ENCODE results near the gene IL1RL1. TPM values are rescaled to one million over a fixed set of nuclear protein-coding genes. Genes with fewer than 3 reads are reported as not detected.

Gene IL1RL1
- total RNA-seq, 1 donor from 2014 or later: 144 TPM

- no peak for DNase-seq (ENCODE audit: low read depth, low spot score)
Measured at GRCh38 chr2:102334486-102334885, 23.1 kb downstream of the IL1RL1 start.

DNA sequence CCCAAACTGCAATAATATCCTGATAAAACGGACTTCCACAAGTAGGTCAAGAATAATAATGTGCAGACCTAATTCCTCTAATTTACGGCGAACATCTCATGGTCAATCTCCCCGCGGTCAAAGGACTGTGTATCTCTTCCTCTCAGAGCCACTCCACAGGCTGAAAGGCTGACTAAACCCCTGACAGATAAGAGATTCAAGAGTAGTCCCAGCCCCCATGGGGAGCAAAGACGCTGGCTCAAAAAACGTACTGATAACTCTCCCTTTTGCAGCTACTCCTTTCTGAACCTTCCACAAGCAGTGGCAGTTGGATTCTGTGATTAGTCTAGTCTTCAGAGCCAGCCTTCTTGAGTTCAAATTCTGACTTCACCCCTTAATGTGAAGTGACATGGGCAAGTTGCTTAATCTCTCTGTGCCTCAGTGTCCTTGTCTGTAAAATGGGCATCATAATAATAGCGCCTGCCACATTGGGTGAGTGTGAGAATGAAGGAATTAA lies 24.6 kb downstream of the IL1RL1 start:
- DNase-seq (ENCODE audit: low read depth, low spot score): no peak

GRCh38 chr2:102336502-102336945 lies 25.2 kb downstream of the IL1RL1 start:
- no peak for DNase-seq (ENCODE audit: low read depth, low spot score)

DNA sequence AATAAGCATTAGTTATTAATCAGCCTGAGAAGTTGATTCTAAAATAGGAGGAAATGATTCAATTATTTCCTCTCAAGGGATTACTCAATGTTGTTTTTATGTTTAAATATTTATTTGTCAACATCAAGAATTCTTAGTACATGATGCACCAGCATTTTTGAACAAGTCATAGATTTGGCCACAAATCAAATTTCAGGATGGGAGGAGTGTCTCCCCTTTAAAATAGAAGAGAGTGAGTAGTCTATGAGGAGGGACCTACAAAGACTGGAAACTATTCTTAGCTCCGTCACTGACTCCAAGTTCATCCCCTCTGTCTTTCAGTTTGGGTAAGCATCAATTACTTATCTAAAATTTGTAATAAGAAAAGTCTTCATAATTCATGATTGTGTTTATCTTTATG lies 25.6 kb downstream of the IL1RL1 start:
- DNase-seq (ENCODE audit: low read depth, low spot score): peak; percentile 65

GRCh38 chr2:102337481-102338386 lies 26.4 kb downstream of the IL1RL1 start:
- no peak for DNase-seq (ENCODE audit: low read depth, low spot score)

DNA sequence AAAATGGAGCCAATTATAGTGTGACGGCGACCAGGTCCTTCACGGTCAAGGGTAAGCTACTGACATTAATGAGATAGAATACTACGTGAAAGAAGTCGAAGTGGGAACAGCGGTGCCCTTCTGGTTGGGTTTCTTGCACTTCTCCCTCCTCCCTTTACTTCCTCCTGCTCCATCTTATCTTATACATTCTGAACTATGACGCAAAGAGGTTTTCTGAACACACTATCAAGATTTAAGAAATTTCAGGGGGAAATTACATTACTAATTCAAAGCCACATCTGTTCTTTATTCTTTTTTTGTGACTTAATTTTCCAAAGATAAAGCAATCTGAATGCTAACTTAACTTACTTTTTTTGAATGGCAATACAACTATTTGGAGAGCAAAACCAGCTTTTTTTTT lies 29.4 kb downstream of the IL1RL1 start:
- DNase-seq (ENCODE audit: low read depth, low spot score): no peak

DNA sequence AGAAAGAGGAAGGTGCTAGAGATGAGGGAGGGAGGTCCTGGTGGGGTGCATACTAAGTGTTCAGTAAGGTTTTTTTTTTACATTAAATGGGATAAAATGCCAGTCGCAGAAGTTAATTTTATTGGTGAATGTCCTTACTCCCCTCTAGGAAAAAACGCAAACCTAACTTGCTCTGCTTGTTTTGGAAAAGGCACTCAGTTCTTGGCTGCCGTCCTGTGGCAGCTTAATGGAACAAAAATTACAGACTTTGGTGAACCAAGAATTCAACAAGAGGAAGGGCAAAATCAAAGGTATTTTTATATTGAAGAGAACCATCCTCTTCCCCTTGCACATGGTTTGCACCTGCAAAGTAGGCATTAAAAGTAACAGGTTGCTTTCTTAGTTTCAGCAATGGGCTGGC lies 31.5 kb downstream of the IL1RL1 start:
- DNase-seq (ENCODE audit: low read depth, low spot score): no peak

DNA sequence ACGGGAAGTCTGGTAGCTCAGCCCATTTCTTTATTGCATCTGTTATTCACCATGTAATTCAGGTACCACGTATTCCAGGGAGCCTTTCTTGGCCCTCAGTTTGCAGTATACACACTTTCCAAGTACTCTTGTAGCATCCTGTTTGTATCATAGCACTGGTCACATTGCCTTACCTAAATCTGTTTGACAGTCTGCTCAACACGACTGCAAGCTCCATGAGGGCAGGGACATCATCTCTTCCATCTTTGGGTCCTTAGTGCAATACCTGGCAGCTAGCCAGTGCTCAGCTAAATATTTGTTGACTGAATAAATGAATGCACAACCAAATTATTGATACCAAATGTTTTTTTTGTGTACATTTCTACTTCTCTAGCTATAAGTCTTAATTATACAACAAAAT lies 33.0 kb downstream of the IL1RL1 start:
- DNase-seq (ENCODE audit: low read depth, low spot score): no peak

- no peak for DNase-seq (ENCODE audit: low read depth, low spot score)
Measured at GRCh38 chr2:102345329-102345920, 34.1 kb downstream of the IL1RL1 start.

DNA sequence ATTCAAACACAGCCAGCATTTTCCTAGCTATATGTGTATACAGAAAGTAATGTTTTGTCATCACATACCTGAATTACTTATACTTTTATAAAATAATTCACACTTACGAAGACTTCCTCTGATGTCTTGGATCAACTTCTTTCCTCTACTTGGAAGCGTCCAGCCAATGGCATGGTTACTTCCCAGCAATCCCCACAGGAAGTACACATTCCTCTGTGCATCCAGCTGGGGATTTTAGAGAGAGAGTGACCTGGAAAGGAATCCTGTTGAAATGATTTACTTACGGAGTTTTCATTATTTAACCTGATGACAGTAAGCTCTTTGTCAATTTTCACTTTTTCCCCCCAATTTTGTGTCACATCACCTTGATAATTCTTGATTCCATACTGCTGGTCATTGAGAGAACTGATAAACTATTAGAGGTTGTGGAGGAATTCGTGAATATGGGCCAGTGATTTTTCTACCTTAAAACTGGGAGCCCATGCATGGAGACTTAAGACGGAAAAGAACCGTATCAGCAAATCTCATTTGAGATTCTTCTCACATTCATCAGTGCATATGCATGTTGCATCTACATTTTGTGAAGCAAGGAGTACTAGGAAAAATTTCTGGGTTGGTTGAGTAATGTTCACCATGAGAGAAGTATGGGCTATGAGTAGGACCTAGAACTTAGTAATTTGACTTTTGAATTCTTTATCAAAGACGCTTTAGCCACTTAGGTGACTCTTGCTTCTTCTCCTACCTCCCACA lies 35.2 kb downstream of the IL1RL1 start:
- DNase-seq (ENCODE audit: low read depth, low spot score): no peak

GRCh38 chr2:102350137-102350793 lies 38.9 kb downstream of the IL1RL1 start:
- no peak for DNase-seq (ENCODE audit: low read depth, low spot score)

DNA sequence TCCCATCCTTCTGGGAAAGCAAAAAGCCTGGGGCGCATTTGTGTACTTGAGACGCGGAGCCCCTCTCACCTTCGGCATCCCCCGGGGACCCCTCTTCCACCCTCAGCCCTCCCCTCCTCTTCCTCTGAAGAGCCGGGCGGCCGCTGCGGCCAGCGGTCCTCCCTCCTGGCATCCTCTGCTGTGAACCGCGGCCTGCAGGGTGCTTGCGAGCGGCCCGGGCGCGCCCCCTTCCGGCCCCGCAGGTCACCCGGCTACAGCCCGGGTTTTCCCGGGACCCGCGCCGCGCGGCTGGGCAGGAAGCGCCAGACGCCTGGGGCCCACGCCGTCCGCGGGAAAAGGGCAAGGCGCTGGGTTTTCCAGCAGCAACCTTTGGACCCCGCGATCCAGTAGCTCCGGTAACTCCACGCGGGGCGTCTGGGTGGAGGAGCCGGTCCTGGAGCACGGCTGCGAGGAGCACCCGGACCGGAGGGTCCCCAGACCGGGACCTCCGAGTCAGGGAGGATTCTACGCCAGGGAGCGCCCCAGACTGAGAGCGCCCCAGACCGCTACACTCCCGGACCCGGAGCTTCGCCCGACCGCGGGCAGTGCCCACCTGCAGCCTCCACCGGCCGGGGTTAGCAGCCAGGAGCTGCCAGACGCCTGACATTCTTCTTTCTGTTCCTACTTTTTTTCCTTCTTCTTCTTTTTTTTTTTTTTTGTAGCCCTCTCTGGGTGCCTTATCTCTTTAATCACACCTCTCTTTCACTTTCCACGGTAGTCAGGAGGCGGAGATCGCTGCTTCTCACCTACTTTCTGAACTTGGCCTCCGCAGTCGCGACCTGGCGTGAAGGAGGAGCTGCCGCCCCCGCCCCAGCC lies 44.4 kb downstream of the IL1RL1 start, which contains the start of gene IL18R1:
Gene IL18R1 (plus strand): TSS at position 271 of the 855 bp plus-strand sequence. CDS start 6,865 bp downstream, outside the sequence.
- no peak for DNase-seq (ENCODE audit: low read depth, low spot score)

GRCh38 chr2:102356381-102356712 lies 45.0 kb downstream of the IL1RL1 start:
- DNase-seq (ENCODE audit: low read depth, low spot score): no peak

DNA sequence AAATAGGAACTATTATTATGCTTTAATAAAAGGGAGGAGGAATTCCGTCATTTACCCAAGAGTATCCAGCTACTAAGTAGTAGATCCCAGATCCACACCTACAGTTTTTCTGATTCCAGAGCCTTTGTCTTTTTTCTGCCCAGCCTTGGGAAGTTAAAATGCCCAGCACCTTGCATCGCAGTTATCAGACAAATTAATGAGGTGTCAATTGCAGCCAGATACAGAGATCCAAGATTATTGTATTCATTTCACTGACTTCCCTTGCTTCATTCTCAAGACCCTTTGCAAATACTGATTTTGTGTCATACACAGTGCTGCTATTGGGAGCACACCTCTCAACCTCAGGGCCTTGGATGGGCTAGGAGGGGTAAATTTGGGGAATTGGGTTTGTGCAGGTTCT lies 45.4 kb downstream of the IL1RL1 start:
- DNase-seq (ENCODE audit: low read depth, low spot score): no peak

DNA sequence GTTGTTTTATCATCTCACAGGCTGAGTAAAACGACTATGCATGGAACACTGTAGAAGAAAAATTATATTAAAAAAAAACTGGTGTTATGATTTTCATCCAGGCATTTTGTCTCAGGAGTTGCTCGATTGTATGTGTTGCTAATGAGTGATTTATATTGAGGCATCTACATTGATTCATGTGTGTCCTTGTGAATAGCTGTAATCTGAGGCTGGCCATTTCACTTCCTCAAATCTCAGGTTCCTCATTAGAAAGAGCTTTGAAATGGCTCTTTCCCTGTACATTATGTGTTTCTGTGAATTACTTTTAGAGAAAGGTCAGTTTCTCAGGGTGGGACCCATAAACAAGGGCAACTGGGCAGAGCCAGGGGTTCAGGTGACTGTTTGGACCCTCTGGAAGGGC lies 46.6 kb downstream of the IL1RL1 start:
- DNase-seq (ENCODE audit: low read depth, low spot score): no peak

DNA sequence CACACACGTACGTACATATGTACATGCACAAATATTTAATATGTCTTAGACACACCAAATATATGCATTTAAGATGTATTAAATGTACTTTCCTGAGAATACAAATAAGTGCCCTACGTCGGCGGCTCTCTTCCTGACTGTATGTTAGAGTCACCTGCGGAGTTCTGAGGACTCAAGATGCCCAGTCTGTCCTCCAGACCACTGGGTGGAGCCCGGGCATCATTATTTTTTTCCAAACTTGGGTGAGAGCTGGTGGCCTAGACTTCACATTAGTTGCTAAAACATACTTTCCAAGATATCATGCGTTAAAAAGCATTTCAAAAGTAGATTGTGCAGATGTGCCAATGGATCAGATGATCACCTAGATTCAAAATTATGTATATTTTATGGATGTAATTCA lies 47.1 kb downstream of the IL1RL1 start:
- no peak for DNase-seq (ENCODE audit: low read depth, low spot score)

- no peak for DNase-seq (ENCODE audit: low read depth, low spot score)
Measured at GRCh38 chr2:102359527-102359926, 48.2 kb downstream of the IL1RL1 start.

GRCh38 chr2:102361632-102362241 lies 50.4 kb downstream of the IL1RL1 start:
- DNase-seq (ENCODE audit: low read depth, low spot score): no peak

DNA sequence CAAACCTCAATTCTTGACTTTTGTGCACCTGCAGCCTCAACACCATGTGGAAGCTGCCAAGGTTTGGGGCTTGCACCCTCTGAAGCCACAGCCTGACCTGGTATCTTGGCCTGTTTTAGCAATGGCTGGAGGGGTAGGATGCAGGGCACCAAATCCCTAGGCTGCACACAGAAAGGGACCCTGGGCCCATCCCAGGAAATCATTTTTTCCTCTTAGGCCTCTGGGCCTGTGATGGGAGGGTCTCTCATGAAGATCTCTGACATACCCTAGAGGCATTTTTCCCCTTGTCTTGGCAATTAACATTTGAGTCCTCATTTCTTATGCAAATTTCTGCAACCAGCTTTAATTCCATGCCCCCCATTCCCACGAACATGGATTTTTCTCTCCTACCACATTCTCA lies 54.4 kb downstream of the IL1RL1 start:
- no peak for DNase-seq (ENCODE audit: low read depth, low spot score)
